Measurements from ENCODE around the gene ST6GAL1.
"Not testable (repeated sequence)": the region's sequence is repeated elsewhere in the genome, so short reads cannot be mapped to it uniquely, and the experiment has no call there.

Gene ST6GAL1

DNA sequence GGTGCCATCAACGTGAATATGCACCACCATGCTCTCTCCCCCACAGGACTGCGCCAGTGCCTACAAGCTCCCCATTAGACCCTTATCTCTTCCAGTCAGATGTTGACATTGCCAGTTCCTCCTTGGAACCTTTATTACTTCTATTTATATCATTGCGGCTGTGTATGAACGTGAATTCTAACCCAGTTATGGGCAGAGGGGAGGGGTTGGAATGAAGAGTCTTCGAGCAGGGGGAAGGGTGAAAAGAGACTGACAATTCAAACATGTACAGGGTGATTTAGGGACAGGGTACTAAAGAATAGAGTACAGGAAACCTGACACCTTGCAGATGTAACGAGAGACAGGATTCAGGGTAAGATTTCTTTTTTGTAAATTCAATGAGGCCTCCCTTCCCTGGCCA lies 41.8 kb upstream of the ST6GAL1 start:
- no peaks in the 10 kb centered on the region for H3K79me2 ChIP-seq (ENCODE audit: insufficient read depth, low read length)
- H3K9me3 ChIP-seq (ENCODE audit: insufficient read depth, low read length, severe bottlenecking) = no peaks in the 10 kb centered on the region
- no peaks in the 10 kb centered on the region for H3K27me3 ChIP-seq (ENCODE audit: insufficient read depth, low read length, poor library complexity)
- no peak overlapping the region for H3K4me3 ChIP-seq (ENCODE audit: low read depth in 1 of 2, low read length in 2 of 2)
- DNase-seq = no peak
- H3K9ac ChIP-seq (ENCODE audit: low read depth, low read length) = no peak overlapping the region
- H2AFZ ChIP-seq (ENCODE audit: low read depth, low read length) = no peak overlapping the region
- H4K20me1 ChIP-seq (ENCODE audit: insufficient read depth, low read length) = no peaks in the 10 kb centered on the region
- TF ChIP-seq, protein P1, sequence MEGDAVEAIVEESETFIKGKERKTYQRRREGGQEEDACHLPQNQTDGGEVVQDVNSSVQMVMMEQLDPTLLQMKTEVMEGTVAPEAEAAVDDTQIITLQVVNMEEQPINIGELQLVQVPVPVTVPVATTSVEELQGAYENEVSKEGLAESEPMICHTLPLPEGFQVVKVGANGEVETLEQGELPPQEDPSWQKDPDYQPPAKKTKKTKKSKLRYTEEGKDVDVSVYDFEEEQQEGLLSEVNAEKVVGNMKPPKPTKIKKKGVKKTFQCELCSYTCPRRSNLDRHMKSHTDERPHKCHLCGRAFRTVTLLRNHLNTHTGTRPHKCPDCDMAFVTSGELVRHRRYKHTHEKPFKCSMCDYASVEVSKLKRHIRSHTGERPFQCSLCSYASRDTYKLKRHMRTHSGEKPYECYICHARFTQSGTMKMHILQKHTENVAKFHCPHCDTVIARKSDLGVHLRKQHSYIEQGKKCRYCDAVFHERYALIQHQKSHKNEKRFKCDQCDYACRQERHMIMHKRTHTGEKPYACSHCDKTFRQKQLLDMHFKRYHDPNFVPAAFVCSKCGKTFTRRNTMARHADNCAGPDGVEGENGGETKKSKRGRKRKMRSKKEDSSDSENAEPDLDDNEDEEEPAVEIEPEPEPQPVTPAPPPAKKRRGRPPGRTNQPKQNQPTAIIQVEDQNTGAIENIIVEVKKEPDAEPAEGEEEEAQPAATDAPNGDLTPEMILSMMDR (IDR thresholded peaks at IDR 0.05; ENCODE audit: borderline replicate concordance, extremely low read depth, low read length, poor library complexity, severe bottlenecking) = no peak
- TF ChIP-seq EZH2 (IDR thresholded peaks at IDR 0.05; ENCODE audit: borderline replicate concordance, low read depth, low read length, severe bottlenecking) = no peak
- no peaks in the 10 kb centered on the region for H3K36me3 ChIP-seq (ENCODE audit: insufficient read depth, low read length)
- H3K4me2 ChIP-seq (ENCODE audit: insufficient read depth, low read length) = no peak overlapping the region
- H3K4me1 ChIP-seq (ENCODE audit: insufficient read depth, low read length) = no peaks in the 10 kb centered on the region
- H3K27ac ChIP-seq (ENCODE audit: low read length) = no peak overlapping the region
- no peak for ATAC-seq (ENCODE audit: insufficient read depth, low read depth)

DNA sequence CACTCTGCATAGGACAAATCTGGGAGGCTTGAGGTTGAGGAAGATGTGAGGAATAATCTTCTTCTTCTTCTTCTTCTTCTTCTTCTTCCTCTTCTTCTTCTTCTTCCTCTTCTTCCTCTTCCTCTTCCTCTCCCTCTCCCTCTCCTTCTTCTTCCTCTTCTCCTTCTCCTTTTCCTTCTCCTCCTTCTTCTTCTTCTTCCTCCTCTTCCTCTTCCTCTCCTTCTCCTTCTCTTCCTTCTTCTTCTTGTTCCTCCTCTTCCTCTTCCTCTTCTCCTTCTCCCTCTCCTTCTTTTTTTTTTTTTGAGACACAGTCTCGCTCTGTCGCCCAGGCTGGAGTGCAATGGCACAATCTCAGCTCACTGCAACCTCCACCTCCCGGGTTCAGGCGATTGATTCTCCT lies 40.6 kb upstream of the ST6GAL1 start:
- not testable (repeated sequence) for H3K79me2 ChIP-seq (ENCODE audit: insufficient read depth, low read length); H3K4me1 ChIP-seq (ENCODE audit: insufficient read depth, low read length); H4K20me1 ChIP-seq (ENCODE audit: insufficient read depth, low read length); H3K9me3 ChIP-seq (ENCODE audit: insufficient read depth, low read length, severe bottlenecking); H2AFZ ChIP-seq (ENCODE audit: low read depth, low read length); H3K36me3 ChIP-seq (ENCODE audit: insufficient read depth, low read length); H3K27me3 ChIP-seq (ENCODE audit: insufficient read depth, low read length, poor library complexity); H3K4me3 ChIP-seq (ENCODE audit: low read depth in 1 of 2, low read length in 2 of 2); ATAC-seq (ENCODE audit: insufficient read depth, low read depth); H3K9ac ChIP-seq (ENCODE audit: low read depth, low read length); H3K4me2 ChIP-seq (ENCODE audit: insufficient read depth, low read length); DNase-seq; H3K27ac ChIP-seq (ENCODE audit: low read length)

DNA sequence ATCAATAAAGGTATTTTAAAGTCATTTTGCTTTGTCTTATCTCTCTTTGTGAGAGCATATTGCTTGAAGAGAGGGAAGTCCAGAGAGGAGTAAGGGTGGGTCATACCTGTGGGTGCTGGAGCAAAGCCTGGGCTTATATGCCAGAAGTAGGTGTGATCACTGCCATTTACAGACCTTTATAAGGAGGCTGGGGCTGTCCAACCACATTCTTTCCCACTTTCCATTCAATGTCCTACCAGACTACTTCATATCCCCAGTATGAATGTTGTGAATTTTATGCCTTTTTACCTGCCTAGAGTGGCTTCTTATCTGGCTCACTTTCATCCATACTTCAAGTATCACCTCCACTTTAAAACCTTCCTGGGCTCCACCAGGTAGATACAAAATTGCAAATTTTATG lies 39.4 kb upstream of the ST6GAL1 start:
- H3K9ac ChIP-seq (ENCODE audit: low read depth, low read length) = no peak overlapping the region
- H2AFZ ChIP-seq (ENCODE audit: low read depth, low read length) = no peak overlapping the region
- ATAC-seq (ENCODE audit: insufficient read depth, low read depth) = no peak

DNA sequence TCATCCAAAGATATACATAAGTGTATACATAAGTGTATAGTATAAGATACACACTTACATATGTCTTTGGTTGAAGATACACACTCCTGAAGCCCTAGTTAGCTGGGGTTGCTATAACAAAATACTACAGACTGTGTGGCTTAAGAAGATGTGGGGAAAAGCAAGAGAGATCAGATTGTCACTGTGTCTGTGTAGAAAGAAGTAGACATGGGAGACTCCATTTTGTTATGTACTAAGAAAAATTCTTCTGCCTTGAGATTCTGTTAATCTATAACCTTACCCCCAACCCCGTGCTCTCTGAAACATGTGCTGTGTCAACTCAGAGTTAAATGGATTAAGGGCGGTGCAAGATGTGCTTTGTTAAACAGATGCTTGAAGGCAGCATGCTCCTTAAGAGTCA lies 37.3 kb upstream of the ST6GAL1 start:
- H3K27ac ChIP-seq (ENCODE audit: low read length); H3K4me2 ChIP-seq (ENCODE audit: insufficient read depth, low read length); H4K20me1 ChIP-seq (ENCODE audit: insufficient read depth, low read length); H3K36me3 ChIP-seq (ENCODE audit: insufficient read depth, low read length); H3K4me3 ChIP-seq (ENCODE audit: low read depth in 1 of 2, low read length in 2 of 2); DNase-seq; H3K27me3 ChIP-seq (ENCODE audit: insufficient read depth, low read length, poor library complexity); H3K4me1 ChIP-seq (ENCODE audit: insufficient read depth, low read length); ATAC-seq (ENCODE audit: insufficient read depth, low read depth); H3K9ac ChIP-seq (ENCODE audit: low read depth, low read length); H3K79me2 ChIP-seq (ENCODE audit: insufficient read depth, low read length); H3K9me3 ChIP-seq (ENCODE audit: insufficient read depth, low read length, severe bottlenecking); H2AFZ ChIP-seq (ENCODE audit: low read depth, low read length): not testable (repeated sequence)

More for the DNA sequence above, 39.4 kb upstream of the ST6GAL1 start:
- no peaks in the 10 kb centered on the region for H3K36me3 ChIP-seq (ENCODE audit: insufficient read depth, low read length)
- no peaks in the 10 kb centered on the region for H3K4me1 ChIP-seq (ENCODE audit: insufficient read depth, low read length)
- no peaks in the 10 kb centered on the region for H4K20me1 ChIP-seq (ENCODE audit: insufficient read depth, low read length)
- no peaks in the 10 kb centered on the region for H3K27me3 ChIP-seq (ENCODE audit: insufficient read depth, low read length, poor library complexity)
- H3K4me2 ChIP-seq (ENCODE audit: insufficient read depth, low read length) = no peak overlapping the region
- H3K9me3 ChIP-seq (ENCODE audit: insufficient read depth, low read length, severe bottlenecking) = no peaks in the 10 kb centered on the region
- no peak overlapping the region for H3K27ac ChIP-seq (ENCODE audit: low read length)
- TF ChIP-seq, protein P1 (IDR thresholded peaks at IDR 0.05; ENCODE audit: borderline replicate concordance, extremely low read depth, low read length, poor library complexity, severe bottlenecking) = no peak
- no peak for TF ChIP-seq EZH2 (IDR thresholded peaks at IDR 0.05; ENCODE audit: borderline replicate concordance, low read depth, low read length, severe bottlenecking)
- no peak overlapping the region for H3K4me3 ChIP-seq (ENCODE audit: low read depth in 1 of 2, low read length in 2 of 2)
- DNase-seq = no peak
- no peaks in the 10 kb centered on the region for H3K79me2 ChIP-seq (ENCODE audit: insufficient read depth, low read length)

All from DND-41 (cell line).